A673 (cell line): ENCODE results near the gene KIAA1549. TPM values are rescaled to one million over a fixed set of nuclear protein-coding genes. Genes with fewer than 3 reads are reported as not detected.

Source experiments
- BruUV-seq: library from RNA; stranded (reverse); fragments of 400-500 nt; replicated peaks from 2 replicates; lab custom pipeline; 2021; lab: Mats Ljungman, UMichigan
- CTCF ChIA-PET: fragments of 300-600 bp; sonication (Branson Sonifier 250); formaldehyde crosslinking; loops from one replicate; lab custom pipeline; 2022; ENCODE audit warnings: antibody characterized with exemption; lab: Charles Lee
- POLR2A ChIA-PET: fragments of 300-600 bp; sonication (Branson Sonifier 250); formaldehyde crosslinking; loops from one replicate; lab custom pipeline; 2022; ENCODE audit warnings: antibody characterized with exemption; ENCODE audit not compliant: low non-redundant PET; lab: Charles Lee
- DNase-seq: peaks from one replicate; pipeline ENCODE4 v3.0.0-alpha.2; 2015; ENCODE audit warnings: low spot score
- H3K27ac ChIP-seq: fragments of 200-600 bp; sonication (generic); 2 replicates; pipeline ENCODE4 v1.5.1; 2016; ENCODE audit warnings: mixed run types, low read depth, mild to moderate bottlenecking, mixed read lengths, antibody characterized with exemption, low read length; ENCODE audit not compliant: poor library complexity, severe bottlenecking
- H3K27me3 ChIP-seq: fragments of 200-600 bp; sonication (generic); replicated peaks from 2 replicates; pipeline ENCODE4 v1.6.1; 2017; ENCODE audit warnings: mixed run types, low read depth, mild to moderate bottlenecking, mixed read lengths, antibody characterized with exemption, low read length; ENCODE audit not compliant: insufficient read depth, poor library complexity
- H3K36me3 ChIP-seq: fragments of 200-600 bp; sonication (generic); 2 replicates; pipeline ENCODE4 v1.6.1; 2016; ENCODE audit warnings: mixed run types, mild to moderate bottlenecking, mixed read lengths, antibody characterized with exemption, low read length; ENCODE audit not compliant: insufficient read depth, poor library complexity, severe bottlenecking
- H3K4me1 ChIP-seq: fragments of 200-600 bp; sonication (generic); 2 replicates; pipeline ENCODE4 v1.6.1; 2017; ENCODE audit warnings: mixed run types, mild to moderate bottlenecking, mixed read lengths, antibody characterized with exemption, low read length; ENCODE audit not compliant: insufficient read depth, poor library complexity, severe bottlenecking
- H3K4me3 ChIP-seq: fragments of 200-600 bp; sonication (generic); 2 replicates; pipeline ENCODE4 v1.5.1; 2016; ENCODE audit warnings: low read depth, mixed run types, mild to moderate bottlenecking, mixed read lengths, low read length; ENCODE audit not compliant: poor library complexity, severe bottlenecking
- H3K9me3 ChIP-seq: fragments of 200-600 bp; sonication (generic); 2 replicates; pipeline ENCODE4 v1.6.1; 2016; ENCODE audit warnings: mixed run types, low read depth, mild to moderate bottlenecking, mixed read lengths, antibody characterized with exemption, low read length; ENCODE audit not compliant: poor library complexity, severe bottlenecking
- CTCF ChIP-seq: fragments of 300-800, 200-600 bp; sonication (generic); conservative IDR thresholded peaks from 2 replicates; pipeline ENCODE4 v1.5.1; 2017; ENCODE audit warnings: low read depth, mild to moderate bottlenecking, antibody characterized with exemption, low read length, moderate library complexity, mixed read lengths
- EZH2 ChIP-seq: fragments of 200-600 bp; sonication (generic); IDR thresholded peaks from 2 replicates; pipeline ENCODE4 v1.6.1; 2017; ENCODE audit warnings: borderline replicate concordance, low read depth, mild to moderate bottlenecking, mixed read lengths, antibody characterized with exemption, low read length; ENCODE audit not compliant: poor library complexity, severe bottlenecking
- intact Hi-C: fragments of 100-400 bp; cut with micrococcal nuclease; formaldehyde crosslinking; loops from one replicate; pipeline ENCODE4 v1.10.0; 2022; ENCODE audit not compliant: unreplicated experiment
- total RNA-seq: library from RNA; stranded (reverse); gene quantifications from 2 replicates; pipeline ENCODE4 v1.2.3, GENCODE V29; 2021

Gene KIAA1549
- total RNA-seq, 1 experiment from 2014 or later = 2.5 TPM

- no peak for TF ChIP-seq EZH2
- no peak for TF ChIP-seq CTCF
These were observed 79.0 kb downstream of the KIAA1549 start for GRCh38 chr7:138902161-138902560.

GRCh38 chr7:138900035-138900828, 81.0 kb downstream of the KIAA1549 start:
- no TSS peak for BruUV-seq
- TF ChIP-seq CTCF = no peak
- no peak for TF ChIP-seq EZH2
- ChIA-PET POLR2A (no interaction called here), CTCF (interaction anchor here (2.2 kb wide), 1 partner anchor 14 kb away, joined by 6 read pairs; no protein-coding TSS in a partner anchor)
- peaks cover 7% of the 10 kb centered on the region for H3K4me1 ChIP-seq
- no peaks in the 10 kb centered on the region for H3K9me3 ChIP-seq
- no peaks in the 10 kb centered on the region for H3K27me3 ChIP-seq
- intact Hi-C loops = no loop called here
- H3K36me3 ChIP-seq = no peaks in the 10 kb centered on the region
- H3K4me3 ChIP-seq = no peak overlapping the region
- H3K27ac ChIP-seq = no peak overlapping the region
- peak; percentile 45 for DNase-seq

More at GRCh38 chr7:138902161-138902560, 79.0 kb downstream of the KIAA1549 start:
- H3K27me3 ChIP-seq = no peaks in the 10 kb centered on the region
- intact Hi-C loops = no loop called here
- no peaks in the 10 kb centered on the region for H3K36me3 ChIP-seq
- DNase-seq = no peak
- ChIA-PET POLR2A (no interaction called here), CTCF (no interaction called here)
- no TSS peak for BruUV-seq
- no peak overlapping the region for H3K4me3 ChIP-seq
- no peaks in the 10 kb centered on the region for H3K4me1 ChIP-seq
- no peaks in the 10 kb centered on the region for H3K9me3 ChIP-seq
- no peak overlapping the region for H3K27ac ChIP-seq

- CTCF ChIA-PET = interaction anchor here (2.2 kb wide), 1 partner anchor 12 kb away, joined by 6 read pairs; no protein-coding TSS in a partner anchor
- Histone ChIP-seq H3K9me3 (no peaks in the 10 kb centered on the region), H3K4me1 (peaks cover 12% of the 10 kb centered on the region), H3K27me3 (no peaks in the 10 kb centered on the region), H3K4me3 (no peak overlapping the region), H3K27ac (no peak overlapping the region), H3K36me3 (no peaks in the 10 kb centered on the region)
- no peak for DNase-seq
- no TSS peak for BruUV-seq
- POLR2A ChIA-PET = no interaction called here
- intact Hi-C loops = no loop called here
- no peak for TF ChIP-seq CTCF
- TF ChIP-seq EZH2 = no peak
These were observed 82.4 kb downstream of the KIAA1549 start for GRCh38 chr7:138898802-138899201.
